Fibroblast of upper back skin (primary cell): ENCODE measurements around the gene SAMHD1.
A peak's percentile ranks its signal among the peaks of the same experiment; 100 is the strongest.
"Not testable (repeated sequence)": the region's sequence is repeated elsewhere in the genome, so short reads cannot be mapped to it uniquely, and the experiment has no call there.

Source experiments
- DNase-seq: peaks from one replicate; pipeline ENCODE4 v3.0.0-alpha.2; 2013

The SAMHD1 gene

GRCh38 chr20:36906086-36906485 is 45.4 kb downstream of the SAMHD1 start:
- not testable (repeated sequence) for DNase-seq

- DNase-seq, result not testable (repeated sequence)
Measured at GRCh38 chr20:36905566-36905965, 45.9 kb downstream of the SAMHD1 start.

GRCh38 chr20:36904690-36905089 is 46.8 kb downstream of the SAMHD1 start:
- no peak for DNase-seq

GRCh38 chr20:36895036-36895435 is 56.5 kb downstream of the SAMHD1 start:
- DNase-seq, result no peak

- no peak for DNase-seq
Measured at GRCh38 chr20:36893801-36894200, 57.7 kb downstream of the SAMHD1 start.

GRCh38 chr20:36891211-36891610 is 60.3 kb downstream of the SAMHD1 start:
- DNase-seq, result no peak

GRCh38 chr20:36890586-36890985 is 60.9 kb downstream of the SAMHD1 start:
- no peak for DNase-seq

- DNase-seq, result no peak
Measured at GRCh38 chr20:36888880-36889516, 62.5 kb downstream of the SAMHD1 start.

GRCh38 chr20:36887752-36888090 is 63.8 kb downstream of the SAMHD1 start:
- DNase-seq, result no peak

GRCh38 chr20:36886859-36887751 is 64.4 kb downstream of the SAMHD1 start:
- DNase-seq, result peak; percentile 76

- DNase-seq, result no peak
Measured at GRCh38 chr20:36885356-36885755, 66.2 kb downstream of the SAMHD1 start.

- DNase-seq, result no peak
Measured at GRCh38 chr20:36883977-36884535, 67.5 kb downstream of the SAMHD1 start.

- no peak for DNase-seq
Measured at GRCh38 chr20:36881888-36882287, 69.6 kb downstream of the SAMHD1 start.

- DNase-seq, result no peak
Measured at GRCh38 chr20:36881331-36881730, 70.2 kb downstream of the SAMHD1 start.

- DNase-seq, result no peak
Measured at GRCh38 chr20:36880741-36881250, 70.7 kb downstream of the SAMHD1 start.

GRCh38 chr20:36878941-36879340 is 72.6 kb downstream of the SAMHD1 start:
- no peak for DNase-seq

- DNase-seq, result no peak
Measured at GRCh38 chr20:36876473-36876833, 75.1 kb downstream of the SAMHD1 start.

GRCh38 chr20:36875702-36876472 is 75.6 kb downstream of the SAMHD1 start, which contains the start of gene TLDC2:
Gene TLDC2, plus strand, starts transcription at chr20:36876138. Its CDS starts 37 bp downstream, at chr20:36876175.
- DNase-seq, result no peak

- DNase-seq, result not testable (repeated sequence)
Measured at GRCh38 chr20:36875093-36875492, 76.4 kb downstream of the SAMHD1 start.

GRCh38 chr20:36873498-36874189 is 77.9 kb downstream of the SAMHD1 start:
- no peak for DNase-seq

- no peak for DNase-seq
Measured at GRCh38 chr20:36872852-36873251, 78.7 kb downstream of the SAMHD1 start.
